DOHH2 (cell line): ENCODE results near the gene PPP1R27.

ENCODE experiments used
- CTCF ChIP-seq: fragments of 200-600 bp; sonication (generic); IDR thresholded peaks from one replicate; pipeline ENCODE4 v1.5.1; 2014; ENCODE audit warnings: antibody characterized with exemption, mild to moderate bottlenecking, low read depth, low read length; ENCODE audit not compliant: poor library complexity, severe bottlenecking
- EZH2phosphoT487 ChIP-seq: fragments of 200-600 bp; sonication (generic); IDR thresholded peaks from 2 replicates; pipeline ENCODE4 v1.6.1; 2017; ENCODE audit warnings: borderline replicate concordance, mild to moderate bottlenecking, antibody characterized with exemption, low read length, moderate library complexity, mixed read lengths

GRCh38 chr17:81819708-81820107 lies 15.1 kb downstream of the PPP1R27 start:
- TF ChIP-seq CTCF (no peak), EZH2phosphoT487 (no peak)
